Astrocyte (in vitro differentiated cells and primary cell): ENCODE data around the gene GRAP. TPM values are rescaled to one million over a fixed set of nuclear protein-coding genes. Genes with fewer than 3 reads are reported as not detected.

Experiments
- DNase-seq: peaks from one replicate; pipeline ENCODE4 v3.0.0-alpha.2; 2010; ENCODE audit warnings: low read depth
- FAIRE-seq: peaks from 2 replicates; lab custom pipeline; 2011; peaks lifted over from hg19 to GRCh38; lab: Jason Lieb, UNC
- H2AFZ ChIP-seq: 2 replicates; pipeline ENCODE4 v1.6.0; 2012; ENCODE audit warnings: low read depth, low read length, inconsistent platforms
- H3K27ac ChIP-seq: 2 replicates; pipeline ENCODE4 v1.5.1; 2011; ENCODE audit warnings: low read depth, low read length, inconsistent platforms
- H3K27me3 ChIP-seq: 2 replicates; pipeline ENCODE4 v1.6.0; 2011; ENCODE audit warnings: low read length, inconsistent platforms; ENCODE audit not compliant: insufficient read depth
- H3K36me3 ChIP-seq: 2 replicates; pipeline ENCODE4 v1.5.1; 2011; ENCODE audit warnings: low read length, inconsistent platforms; ENCODE audit not compliant: insufficient read depth
- H3K4me1 ChIP-seq: 2 replicates; pipeline ENCODE4 v1.5.1; 2011; ENCODE audit warnings: low read length, inconsistent platforms; ENCODE audit not compliant: insufficient read depth
- H3K4me2 ChIP-seq: 2 replicates; pipeline ENCODE4 v1.6.0; 2012; ENCODE audit warnings: low read length, inconsistent platforms
- H3K4me3 ChIP-seq: 2 replicates; pipeline ENCODE4 v1.5.1; 2011; ENCODE audit warnings: low read depth, mild to moderate bottlenecking, low read length, inconsistent platforms; ENCODE audit not compliant: insufficient read depth
- H3K79me2 ChIP-seq: 2 replicates; pipeline ENCODE4 v1.6.0; 2012; ENCODE audit warnings: mild to moderate bottlenecking, low read length, inconsistent platforms; ENCODE audit not compliant: insufficient read depth
- H3K9ac ChIP-seq: 2 replicates; pipeline ENCODE4 v1.6.0; 2012; ENCODE audit warnings: mild to moderate bottlenecking, low read length, inconsistent platforms
- H3K9me3 ChIP-seq: 2 replicates; pipeline ENCODE4 v1.5.1; 2012; ENCODE audit warnings: low read depth, mild to moderate bottlenecking, low read length, inconsistent platforms; ENCODE audit not compliant: insufficient read depth
- H4K20me1 ChIP-seq: 2 replicates; pipeline ENCODE4 v1.6.0; 2012; ENCODE audit warnings: low read length, inconsistent platforms; ENCODE audit not compliant: insufficient read depth
- H3K27ac Mint-ChIP-seq: one replicate; pipeline ENCODE4 v1.8.0; 2021; ENCODE audit warnings: mild to moderate bottlenecking, mixed read lengths; ENCODE audit not compliant: unreplicated experiment
- H3K27me3 Mint-ChIP-seq: one replicate; pipeline ENCODE4 v1.8.0; 2021; ENCODE audit warnings: low read depth, mixed read lengths; ENCODE audit not compliant: unreplicated experiment
- H3K36me3 Mint-ChIP-seq: one replicate; pipeline ENCODE4 v1.8.0; 2021; ENCODE audit warnings: low read depth, mixed read lengths; ENCODE audit not compliant: unreplicated experiment
- H3K4me1 Mint-ChIP-seq: one replicate; pipeline ENCODE4 v1.8.0; 2021; ENCODE audit warnings: low read depth, mixed read lengths; ENCODE audit not compliant: unreplicated experiment
- H3K4me3 Mint-ChIP-seq: one replicate; pipeline ENCODE4 v1.8.0; 2021; ENCODE audit warnings: mild to moderate bottlenecking, moderate library complexity, mixed read lengths; ENCODE audit not compliant: unreplicated experiment
- H3K9me3 Mint-ChIP-seq: one replicate; pipeline ENCODE4 v1.8.0; 2021; ENCODE audit warnings: mild to moderate bottlenecking, mixed read lengths; ENCODE audit not compliant: unreplicated experiment
- CTCF ChIP-seq: IDR thresholded peaks from 2 replicates; pipeline ENCODE4 v1.5.1; 2011; ENCODE audit warnings: low read depth, mild to moderate bottlenecking, inconsistent platforms, low read length, moderate library complexity; ENCODE audit not compliant: insufficient read depth
- EZH2 ChIP-seq: IDR thresholded peaks from 2 replicates; pipeline ENCODE4 v1.6.1; 2012; ENCODE audit warnings: mild to moderate bottlenecking, low read length, inconsistent platforms; ENCODE audit not compliant: insufficient read depth
- total RNA-seq: library from RNA; stranded (reverse); gene quantifications from 2 replicates; pipeline ENCODE4 v1.2.1, GENCODE V29; 2021

The GRAP gene
- total RNA-seq, 1 donor from 2014 or later, result 0.30 TPM

GRCh38 chr17:18971801-18972200 lies 75.0 kb downstream of the GRAP start:
- H3K27me3 Mint-ChIP-seq, result no peaks in the 10 kb centered on the region
- Histone ChIP-seq H2AFZ (no peak overlapping the region), H3K9me3 (no peaks in the 10 kb centered on the region), H3K27me3 (no peaks in the 10 kb centered on the region), H3K36me3 (peaks cover 7% of the 10 kb centered on the region), H3K4me3 (no peak overlapping the region), H3K27ac (no peak overlapping the region), H3K79me2 (peaks cover 10% of the 10 kb centered on the region), H3K9ac (no peak overlapping the region), H3K4me1 (peaks cover 5% of the 10 kb centered on the region), H3K4me2 (no peak overlapping the region), H4K20me1 (peaks cover 26% of the 10 kb centered on the region)
- peaks cover 4% of the 10 kb centered on the region for H3K4me1 Mint-ChIP-seq
- TF ChIP-seq EZH2 (no peak), CTCF (no peak)
- no peak overlapping the region for H3K27ac Mint-ChIP-seq
- H3K9me3 Mint-ChIP-seq, result no peaks in the 10 kb centered on the region
- H3K4me3 Mint-ChIP-seq, result no peak overlapping the region
- no peak for FAIRE-seq
- no peak for DNase-seq
- peaks cover 7% of the 10 kb centered on the region for H3K36me3 Mint-ChIP-seq

Other genes starting within 250 kb of the GRAP start
- 34.0 and 50.6 TPM in 2 replicates for gene PRPSAP2, start 188.8 kb downstream of the GRAP start, total RNA-seq
- 0.14 TPM in 1 of 2 replicates, not detected in the other for gene SLC5A10, start 94.8 kb downstream of the GRAP start, total RNA-seq
- 10.6 and 12.9 TPM in 2 replicates for gene FAM83G, start 42.2 kb downstream of the GRAP start, total RNA-seq
- gene GRAPL, start 80.6 kb upstream of the GRAP start, total RNA-seq, result not detected in 2 replicates
- 40.5 and 48.7 TPM in 2 replicates for gene EPN2, start 190.4 kb upstream of the GRAP start, total RNA-seq